ENCODE measurements around the gene GARNL3.

Gene GARNL3

DNA sequence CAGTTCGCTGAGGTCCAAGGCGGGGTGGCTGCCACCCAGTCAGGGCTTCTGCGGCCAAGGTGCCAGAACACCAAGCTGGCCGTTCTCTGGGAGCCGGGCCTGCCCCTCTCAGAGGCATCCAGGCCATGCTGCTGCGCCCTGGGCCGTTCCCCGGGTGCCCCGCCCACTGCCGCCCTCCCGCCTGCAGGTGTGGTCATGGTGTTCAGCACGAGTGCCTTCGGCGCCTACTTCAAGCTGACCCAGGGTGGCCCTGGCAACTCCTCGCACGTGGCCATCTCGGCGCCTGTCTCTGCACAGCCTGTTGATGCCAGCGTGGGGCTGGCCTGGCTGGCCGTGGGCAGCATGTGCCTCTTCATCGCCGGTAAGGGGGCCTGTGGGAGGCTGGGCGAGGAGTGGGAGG lies 140.1 kb downstream of the GARNL3 start:
- Histone ChIP-seq H3K27me3 (replicated peaks; ENCODE audit: control insufficient read depth, insufficient read depth, low read length) (no peaks in the 10 kb centered on the region), H3K4me3 (replicated peaks; ENCODE audit: low read depth, low read length) (no peak overlapping the region), H3K36me3 (ENCODE audit: control insufficient read depth, insufficient read depth, low read length) (peaks cover 1% of the 10 kb centered on the region)
- TF ChIP-seq, protein P1, sequence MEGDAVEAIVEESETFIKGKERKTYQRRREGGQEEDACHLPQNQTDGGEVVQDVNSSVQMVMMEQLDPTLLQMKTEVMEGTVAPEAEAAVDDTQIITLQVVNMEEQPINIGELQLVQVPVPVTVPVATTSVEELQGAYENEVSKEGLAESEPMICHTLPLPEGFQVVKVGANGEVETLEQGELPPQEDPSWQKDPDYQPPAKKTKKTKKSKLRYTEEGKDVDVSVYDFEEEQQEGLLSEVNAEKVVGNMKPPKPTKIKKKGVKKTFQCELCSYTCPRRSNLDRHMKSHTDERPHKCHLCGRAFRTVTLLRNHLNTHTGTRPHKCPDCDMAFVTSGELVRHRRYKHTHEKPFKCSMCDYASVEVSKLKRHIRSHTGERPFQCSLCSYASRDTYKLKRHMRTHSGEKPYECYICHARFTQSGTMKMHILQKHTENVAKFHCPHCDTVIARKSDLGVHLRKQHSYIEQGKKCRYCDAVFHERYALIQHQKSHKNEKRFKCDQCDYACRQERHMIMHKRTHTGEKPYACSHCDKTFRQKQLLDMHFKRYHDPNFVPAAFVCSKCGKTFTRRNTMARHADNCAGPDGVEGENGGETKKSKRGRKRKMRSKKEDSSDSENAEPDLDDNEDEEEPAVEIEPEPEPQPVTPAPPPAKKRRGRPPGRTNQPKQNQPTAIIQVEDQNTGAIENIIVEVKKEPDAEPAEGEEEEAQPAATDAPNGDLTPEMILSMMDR (IDR thresholded peaks at IDR 0.05; ENCODE audit: insufficient read depth, low read length, poor library complexity, severe bottlenecking) = no peak
- no peak for DNase-seq (ENCODE audit: extremely low read depth, insufficient read length)

DNA sequence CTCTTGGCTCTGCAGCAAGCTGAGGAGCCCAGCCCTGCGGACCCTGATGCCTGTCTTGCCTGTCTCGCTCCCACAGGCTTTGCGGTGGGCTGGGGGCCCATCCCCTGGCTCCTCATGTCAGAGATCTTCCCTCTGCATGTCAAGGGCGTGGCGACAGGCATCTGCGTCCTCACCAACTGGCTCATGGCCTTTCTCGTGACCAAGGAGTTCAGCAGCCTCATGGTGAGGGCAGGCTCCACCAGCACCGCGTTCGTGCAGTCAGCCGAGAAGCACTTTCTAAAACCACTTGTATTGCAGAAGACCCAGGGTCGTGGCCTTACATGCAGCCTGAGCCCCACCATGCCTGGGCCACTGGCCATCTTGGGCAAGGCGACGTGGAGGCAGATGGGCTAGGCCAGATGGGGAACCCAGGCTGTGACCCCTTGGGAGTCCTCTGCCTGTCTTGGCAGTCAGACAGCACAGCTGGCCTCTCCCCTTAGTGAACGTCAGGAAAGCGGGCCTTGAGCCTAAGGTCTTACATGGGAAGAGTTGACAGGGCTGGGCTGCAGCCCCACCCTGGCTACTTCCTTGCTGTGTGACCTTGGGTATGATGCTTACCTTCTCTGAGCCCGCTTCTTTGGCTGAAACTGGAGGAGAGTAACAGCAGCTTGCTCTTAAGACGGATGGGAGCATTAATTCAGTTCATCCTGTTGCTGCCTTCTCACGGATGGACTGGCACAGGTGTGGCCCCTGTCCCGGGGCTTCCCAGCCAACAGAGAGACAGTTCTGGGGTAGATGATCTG lies 141.0 kb downstream of the GARNL3 start:
- DNase-seq (ENCODE audit: extremely low read depth, insufficient read length) = no peak
- Histone ChIP-seq H3K36me3 (ENCODE audit: control insufficient read depth, insufficient read depth, low read length) (peaks cover 1% of the 10 kb centered on the region), H3K27me3 (replicated peaks; ENCODE audit: control insufficient read depth, insufficient read depth, low read length) (no peaks in the 10 kb centered on the region), H3K4me3 (replicated peaks; ENCODE audit: low read depth, low read length) (no peak overlapping the region)
- TF ChIP-seq, protein P1 (IDR thresholded peaks at IDR 0.05; ENCODE audit: insufficient read depth, low read length, poor library complexity, severe bottlenecking) = no peak

DNA sequence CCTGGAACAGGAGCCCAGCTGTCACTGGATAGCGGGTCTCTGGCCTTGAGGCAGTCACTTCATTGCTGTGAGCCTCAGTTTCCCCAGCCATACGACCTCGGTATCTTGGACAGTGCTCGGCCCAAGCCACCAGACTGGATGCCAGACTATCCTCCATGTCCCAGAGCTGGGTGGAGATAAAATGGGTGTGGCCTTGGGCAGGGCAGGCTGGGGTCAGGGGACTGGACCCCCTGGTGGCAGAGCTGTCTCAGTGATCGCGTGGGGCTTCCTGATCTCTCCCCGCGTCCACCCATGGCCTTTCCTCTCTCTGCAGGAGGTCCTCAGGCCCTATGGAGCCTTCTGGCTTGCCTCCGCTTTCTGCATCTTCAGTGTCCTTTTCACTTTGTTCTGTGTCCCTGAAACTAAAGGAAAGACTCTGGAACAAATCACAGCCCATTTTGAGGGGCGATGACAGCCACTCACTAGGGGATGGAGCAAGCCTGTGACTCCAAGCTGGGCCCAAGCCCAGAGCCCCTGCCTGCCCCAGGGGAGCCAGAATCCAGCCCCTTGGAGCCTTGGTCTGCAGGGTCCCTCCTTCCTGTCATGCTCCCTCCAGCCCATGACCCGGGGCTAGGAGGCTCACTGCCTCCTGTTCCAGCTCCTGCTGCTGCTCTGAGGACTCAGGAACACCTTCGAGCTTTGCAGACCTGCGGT lies 142.4 kb downstream of the GARNL3 start:
- Histone ChIP-seq H3K36me3 (ENCODE audit: control insufficient read depth, insufficient read depth, low read length) (peaks cover 1% of the 10 kb centered on the region), H3K27me3 (replicated peaks; ENCODE audit: control insufficient read depth, insufficient read depth, low read length) (no peaks in the 10 kb centered on the region), H3K4me3 (replicated peaks; ENCODE audit: low read depth, low read length) (no peak overlapping the region)
- no peak for DNase-seq (ENCODE audit: extremely low read depth, insufficient read length)
- TF ChIP-seq, protein P1 (IDR thresholded peaks at IDR 0.05; ENCODE audit: insufficient read depth, low read length, poor library complexity, severe bottlenecking) = no peak

DNA sequence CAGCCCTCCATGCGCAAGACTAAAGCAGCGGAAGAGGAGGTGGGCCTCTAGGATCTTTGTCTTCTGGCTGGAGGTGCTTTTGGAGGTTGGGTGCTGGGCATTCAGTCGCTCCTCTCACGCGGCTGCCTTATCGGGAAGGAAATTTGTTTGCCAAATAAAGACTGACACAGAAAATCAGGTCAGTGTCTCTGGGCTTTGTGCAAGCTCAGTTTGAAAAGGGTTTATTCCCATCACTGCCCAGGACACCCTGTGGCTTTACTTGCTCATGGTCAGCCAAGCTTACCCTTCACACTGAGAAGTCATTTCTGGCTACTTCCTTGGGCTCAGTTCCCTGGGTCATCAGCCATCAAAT lies 142.9 kb downstream of the GARNL3 start:
- TF ChIP-seq, protein P1 (IDR thresholded peaks at IDR 0.05; ENCODE audit: insufficient read depth, low read length, poor library complexity, severe bottlenecking) = no peak
- H3K4me3 ChIP-seq (replicated peaks; ENCODE audit: low read depth, low read length) = no peak overlapping the region
- H3K36me3 ChIP-seq (ENCODE audit: control insufficient read depth, insufficient read depth, low read length) = peaks cover 1% of the 10 kb centered on the region
- DNase-seq (ENCODE audit: extremely low read depth, insufficient read length) = no peak
- H3K27me3 ChIP-seq (replicated peaks; ENCODE audit: control insufficient read depth, insufficient read depth, low read length) = no peaks in the 10 kb centered on the region

DNA sequence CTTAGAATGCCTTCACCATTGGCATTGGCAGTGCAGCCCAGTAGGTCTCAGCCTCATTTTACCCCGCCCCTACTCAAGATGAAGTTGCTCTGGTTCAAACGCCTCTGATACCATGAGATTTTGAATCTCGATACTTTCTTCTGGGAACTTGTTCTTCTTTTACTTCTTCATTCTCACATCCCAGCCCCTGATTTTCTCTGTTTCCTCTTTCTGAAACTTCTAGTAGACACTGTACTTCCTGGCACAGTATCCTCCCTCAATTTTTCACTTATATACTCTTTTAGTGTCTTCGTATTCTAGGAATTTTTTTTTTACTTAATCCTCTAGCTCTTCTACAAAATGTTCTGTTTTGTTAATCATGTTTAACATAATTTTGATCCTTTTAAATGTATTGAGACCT lies 146.5 kb downstream of the GARNL3 start:
- TF ChIP-seq, protein P1 (IDR thresholded peaks at IDR 0.05; ENCODE audit: insufficient read depth, low read length, poor library complexity, severe bottlenecking) = no peak
- Histone ChIP-seq H3K4me3 (replicated peaks; ENCODE audit: low read depth, low read length) (no peak overlapping the region), H3K36me3 (ENCODE audit: control insufficient read depth, insufficient read depth, low read length) (no peaks in the 10 kb centered on the region; the same call in 1 of the 2 replicates), H3K27me3 (replicated peaks; ENCODE audit: control insufficient read depth, insufficient read depth, low read length) (no peaks in the 10 kb centered on the region)
- DNase-seq (ENCODE audit: extremely low read depth, insufficient read length) = no peak
